Spleen (tissue), 11 donors: ENCODE measurements around the gene FAM221B. TPM values are rescaled to one million over a fixed set of nuclear protein-coding genes. Genes with fewer than 3 reads are reported as not detected.

ENCODE experiments used
- DNase-seq: peaks from one replicate; pipeline ENCODE4 v3.0.0-alpha.2; 2020
- H3K27ac ChIP-seq, 8 donors: fragments of 200-600 bp; sonication (generic) in 7 of 8; 1 replicate in 4 of 8; 2 replicates in 4 of 8; pipeline versions ENCODE4 v1.5.0 to v1.8.0; 2016 to 2021; ENCODE audit warnings: inconsistent platforms in 4 of 8, mild to moderate bottlenecking in 4 of 8, moderate library complexity in 1 of 8
- H3K27me3 ChIP-seq, 7 donors: fragments of 200-600 bp; sonication (generic) in 6 of 7; replicated peaks in 1 of 7; 1 replicate in 4 of 7; 2 replicates in 3 of 7; pipeline versions ENCODE4 v1.5.0 to v1.8.0; 2016 to 2021; ENCODE audit warnings: inconsistent platforms in 3 of 7, mild to moderate bottlenecking in 1 of 7
- H3K36me3 ChIP-seq, 6 donors: fragments of 200-600 bp; sonication (generic) in 5 of 6; 1 replicate in 4 of 6; 2 replicates in 2 of 6; pipeline versions ENCODE4 v1.5.0 to v1.8.0; 2016 to 2021; ENCODE audit warnings: inconsistent platforms in 2 of 6
- H3K4me1 ChIP-seq, 6 donors: fragments of 200-600 bp; sonication (generic) in 5 of 6; 1 replicate in 3 of 6; 2 replicates in 3 of 6; pipeline versions ENCODE4 v1.5.0 to v1.8.0; 2016 to 2021; ENCODE audit warnings: inconsistent platforms in 3 of 6
- H3K4me3 ChIP-seq, 8 donors: fragments of 200-600 bp; sonication (generic) in 7 of 8; 1 replicate in 4 of 8; 2 replicates in 4 of 8; pipeline versions ENCODE4 v1.5.0 to v1.8.0; 2016 to 2021; ENCODE audit warnings: inconsistent platforms in 4 of 8, mild to moderate bottlenecking in 4 of 8, moderate library complexity in 2 of 8
- H3K9me3 ChIP-seq, 8 donors: fragments of 200-600 bp; sonication (generic) in 7 of 8; 1 replicate in 4 of 8; 2 replicates in 4 of 8; pipeline versions ENCODE4 v1.5.0 to v1.8.0; 2016 to 2021; ENCODE audit warnings: inconsistent platforms in 4 of 8
- CTCF ChIP-seq, 11 experiments: fragments of 200-600 bp in 7 of 11; fragments of 450-650 bp in 4 of 11; sonication (generic) in 4 of 11; IDR thresholded peaks in 8 of 11; conservative IDR thresholded peaks in 3 of 11; 1 replicate in 7 of 11; 2 replicates in 4 of 11; pipeline versions ENCODE4 v1.4.0 to v1.8.0; 2016 to 2021; ENCODE audit warnings: antibody characterized with exemption in 11 of 11, inconsistent platforms in 4 of 11, mild to moderate bottlenecking in 1 of 11
- POLR2A ChIP-seq, 3 donors: fragments of 450-650 bp; IDR thresholded peaks; one replicate each; pipeline ENCODE4 v1.5.1; 2017; ENCODE audit warnings: antibody characterized with exemption in 3 of 3, mild to moderate bottlenecking in 1 of 3
- POLR2AphosphoS5 ChIP-seq, 3 donors: sonication (generic); formaldehyde crosslinking; IDR thresholded peaks; one replicate each; pipeline ENCODE4 v1.5.1; 2017; ENCODE audit warnings: antibody characterized with exemption in 3 of 3
- WGBS, 5 donors: extraction: QIAGEN DNeasy Blood & Tissue Kit in 3 of 5; methylation state at CpG; one replicate each; pipeline versions ENCODE4 v1.1.5 to v1.1.7; 2013 to 2018; 5-methylcytosine and 5-hydroxymethylcytosine counted together
- intact Hi-C: fragments of 100-400 bp; cut with DNase I; formaldehyde crosslinking; loops from one replicate; pipeline ENCODE4 v1.15.0; 2023; ENCODE audit warnings: low total_unique reads
- polyA plus RNA-seq, 3 donors: library from polyadenylated mRNA; stranded (reverse); fragments of 200-250 nt; gene quantifications; one replicate each; pipeline ENCODE4 v1.2.1, GENCODE V29; 2013
- total RNA-seq, 7 donors: library from RNA; depleted of rRNA in 3 of 7; stranded (reverse); fragments of >200 nt in 3 of 7; fragmentation: NEBNext Ultra II Directional in 4 of 7; extraction: Animal tissue kit (Norgen Biotek cat#: 25700) in 4 of 7; gene quantifications; one replicate each; pipeline versions ENCODE4 v1.1.0 to v1.2.1, GENCODE V29; 2016 to 2021
- donor health status: healthy with polysubstance abuse.
- donor health status: DM: no; HTN: no; CAD: no; lungs with moderate emphysema.
- donor health status: DM: no; HTN: no; CAD: no.
- donor health status: Bipolar disorder and iron deficiency.
- donor health status: healthy.
- donor health status: DM: no; HTN: no; CAD: no.
- donor health status: DM: yes; HTN: yes; CAD: no.

Gene FAM221B
- total and polyA plus RNA-seq, 10 donors: not detected

DNA sequence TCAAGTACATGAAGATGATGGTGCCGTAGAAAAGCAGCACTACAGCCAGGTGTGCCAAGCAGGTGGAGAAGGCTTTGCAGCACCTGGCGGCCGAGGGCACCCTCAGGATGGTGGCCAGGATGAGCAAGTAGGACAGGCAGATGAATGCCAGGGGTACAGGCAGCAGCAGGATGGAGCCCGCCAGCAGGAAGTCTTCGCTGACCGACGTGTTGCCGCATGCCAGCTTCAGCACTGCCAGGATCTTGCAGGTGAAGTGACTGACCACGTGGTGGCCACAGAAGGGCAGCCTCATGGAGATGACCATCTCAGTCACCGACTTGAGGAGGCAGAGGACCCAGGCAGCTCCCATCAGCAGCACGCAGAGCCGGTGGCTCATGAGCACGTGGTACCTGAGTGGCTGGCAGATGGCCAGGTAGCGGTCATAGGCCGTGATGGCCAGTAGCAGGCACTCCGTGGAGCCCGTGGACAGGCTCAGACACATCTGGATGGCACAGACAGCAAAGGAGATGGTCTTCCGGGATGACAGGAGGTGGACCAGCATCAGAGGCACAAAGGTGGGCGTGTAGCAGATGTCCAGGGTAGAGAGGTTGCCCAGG lies 41.2 kb upstream of the FAM221B start:
- Histone ChIP-seq H3K27me3 (peaks cover 0 to 10% (median 0%) of the 10 kb centered on the region in 7 donors), H3K4me1 (no peaks in the 10 kb centered on the region), H3K36me3 (no peaks in the 10 kb centered on the region), H3K27ac (no peak overlapping the region), H3K9me3 (no peaks in the 10 kb centered on the region), H3K4me3 (no peak overlapping the region)
- 76 to 91% (median 86%) methylated on average over 10 to 19 of the region's 19 CpGs for WGBS, 5 donors
- intact Hi-C loops: no loop called here
- no peak for TF ChIP-seq POLR2AphosphoS5 (IDR thresholded peaks at IDR 0.05)
- no peak for TF ChIP-seq POLR2A (IDR thresholded peaks at IDR 0.05)
- TF ChIP-seq CTCF (IDR thresholded peaks at IDR 0.05 in 8 of 11, conservative IDR thresholded peaks at IDR 0.05 in 3 of 11): no peak
- no peak for DNase-seq

DNA sequence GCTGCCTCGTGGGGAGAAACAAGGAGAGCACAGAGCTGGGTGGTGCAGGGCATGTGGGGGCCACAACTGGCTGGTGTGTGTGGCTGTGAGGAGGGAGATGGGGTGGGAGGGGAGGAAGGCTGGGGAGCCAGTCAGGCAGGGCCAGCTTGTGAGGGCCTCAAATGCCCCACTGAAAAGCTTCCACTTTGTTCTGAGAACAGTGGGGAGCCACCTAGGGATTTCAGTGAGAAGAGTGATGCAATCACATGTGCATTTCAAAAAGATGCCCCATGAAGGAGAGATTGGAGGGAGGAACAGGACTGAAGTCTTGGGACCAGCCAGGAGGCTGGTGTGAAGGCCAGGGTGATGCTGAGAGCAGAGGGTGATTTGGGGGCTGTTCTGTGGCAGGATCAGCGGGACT lies 40.4 kb upstream of the FAM221B start:
- no peaks in the 10 kb centered on the region for H3K36me3 ChIP-seq
- intact Hi-C loops: no loop called here
- H3K4me3 ChIP-seq: no peak overlapping the region
- H3K9me3 ChIP-seq: no peaks in the 10 kb centered on the region
- WGBS, 5 donors: 58 to 77% (median 74%) methylated on average over 2 of the region's 2 CpGs
- no peaks in the 10 kb centered on the region for H3K4me1 ChIP-seq
- DNase-seq: no peak
- H3K27ac ChIP-seq: no peak overlapping the region
- H3K27me3 ChIP-seq: peaks cover 0 to 12% (median 0%) of the 10 kb centered on the region in 7 donors
- no peak for TF ChIP-seq POLR2A (IDR thresholded peaks at IDR 0.05)
- TF ChIP-seq POLR2AphosphoS5 (IDR thresholded peaks at IDR 0.05): no peak

GRCh38 chr9:35867538-35867937 lies 39.0 kb upstream of the FAM221B start:
- H3K4me3 ChIP-seq: no peak overlapping the region
- WGBS, 5 donors: 85 to 94% (median 88%) methylated on average over 4 of the region's 4 CpGs
- intact Hi-C loops: no loop called here
- no peak overlapping the region for H3K27ac ChIP-seq
- H3K36me3 ChIP-seq: no peaks in the 10 kb centered on the region
- peaks cover 0 to 25% (median 0%) of the 10 kb centered on the region in 7 donors for H3K27me3 ChIP-seq
- TF ChIP-seq CTCF (IDR thresholded peaks at IDR 0.05 in 8 of 11, conservative IDR thresholded peaks at IDR 0.05 in 3 of 11) (no peak), POLR2AphosphoS5 (IDR thresholded peaks at IDR 0.05) (no peak), POLR2A (IDR thresholded peaks at IDR 0.05) (no peak)
- H3K9me3 ChIP-seq: no peaks in the 10 kb centered on the region
- no peak for DNase-seq
- H3K4me1 ChIP-seq: no peaks in the 10 kb centered on the region

DNA sequence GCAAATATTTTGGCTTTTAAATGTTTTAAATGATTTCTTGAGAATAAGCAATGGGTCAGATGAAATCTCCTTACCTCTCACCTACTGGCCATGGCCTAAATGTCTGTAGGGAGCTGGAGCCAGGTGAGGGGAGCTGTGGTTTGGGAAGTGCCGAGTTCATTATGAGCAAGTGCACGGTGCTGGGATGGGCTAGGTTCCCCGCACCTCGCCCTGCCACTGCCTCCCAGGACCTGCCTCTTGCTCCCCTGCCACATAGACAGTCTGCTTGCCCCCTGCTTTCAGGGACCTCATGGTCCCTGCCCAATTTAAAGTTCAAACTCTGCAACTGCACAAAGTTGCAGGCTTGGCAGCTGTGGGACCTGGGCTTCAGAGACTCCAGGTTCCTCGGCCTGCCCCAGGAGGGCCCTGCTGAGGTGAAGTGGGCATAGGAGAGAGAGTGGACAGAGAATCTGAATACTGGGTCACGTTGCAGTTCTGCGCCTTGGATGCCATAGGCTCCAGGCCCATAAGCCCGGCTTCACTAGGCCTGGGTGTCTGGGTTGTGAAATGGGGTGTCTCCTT lies 36.2 kb upstream of the FAM221B start:
- 83 to 93% (median 90%) methylated on average over 8 of the region's 8 CpGs for WGBS, 5 donors
- intact Hi-C loops: no loop called here
- Histone ChIP-seq H3K4me3 (no peak overlapping the region), H3K27ac (no peak overlapping the region), H3K27me3 (peaks cover 0 to 44% (median 0%) of the 10 kb centered on the region in 7 donors), H3K36me3 (no peaks in the 10 kb centered on the region), H3K9me3 (no peaks in the 10 kb centered on the region), H3K4me1 (peaks cover 0 to 4% (median 0%) of the 10 kb centered on the region in 6 donors)
- TF ChIP-seq CTCF (IDR thresholded peaks at IDR 0.05 in 8 of 11, conservative IDR thresholded peaks at IDR 0.05 in 3 of 11): no peak
- TF ChIP-seq POLR2AphosphoS5 (IDR thresholded peaks at IDR 0.05): no peak
- TF ChIP-seq POLR2A (IDR thresholded peaks at IDR 0.05): no peak
- DNase-seq: no peak
